Glutamatergic neuron (in vitro differentiated cells): Measurements from ENCODE around the gene PLOD3. TPM values are rescaled to one million over a fixed set of nuclear protein-coding genes. Genes with fewer than 3 reads are reported as not detected.

Source experiments
- DNase-seq: peaks from one replicate; pipeline ENCODE4 v3.0.0; 2022
- H3K27ac Mint-ChIP-seq: one replicate; pipeline ENCODE4 v1.8.0; 2020; ENCODE audit warnings: mild to moderate bottlenecking, mixed read lengths, inconsistent platforms; ENCODE audit not compliant: unreplicated experiment
- H3K27me3 Mint-ChIP-seq: one replicate; pipeline ENCODE4 v1.8.0; 2020; ENCODE audit warnings: mild to moderate bottlenecking, moderate library complexity, mixed read lengths, inconsistent platforms; ENCODE audit not compliant: unreplicated experiment
- H3K36me3 Mint-ChIP-seq: one replicate; pipeline ENCODE4 v1.8.0; 2020; ENCODE audit warnings: mild to moderate bottlenecking, mixed read lengths, inconsistent platforms; ENCODE audit not compliant: unreplicated experiment
- H3K4me1 Mint-ChIP-seq: one replicate; pipeline ENCODE4 v1.8.0; 2020; ENCODE audit warnings: mild to moderate bottlenecking, low read depth, mixed read lengths, inconsistent platforms; ENCODE audit not compliant: unreplicated experiment
- H3K4me3 Mint-ChIP-seq: one replicate; pipeline ENCODE4 v1.8.0; 2020; ENCODE audit warnings: mild to moderate bottlenecking, mixed read lengths, inconsistent platforms; ENCODE audit not compliant: unreplicated experiment
- H3K9me3 Mint-ChIP-seq: one replicate; pipeline ENCODE4 v1.8.0; 2020; ENCODE audit warnings: mild to moderate bottlenecking, moderate library complexity, mixed read lengths, inconsistent platforms; ENCODE audit not compliant: unreplicated experiment
- CTCF ChIP-seq: fragments of 200-600 bp; sonication (generic); IDR thresholded peaks from one replicate; pipeline ENCODE4 v1.5.0; 2021; ENCODE audit not compliant: partially characterized antibody, unreplicated experiment
- total RNA-seq: library from RNA; stranded (reverse); fragmentation: NEBNext Ultra II Directional; extraction: Animal tissue kit (Norgen Biotek cat#: 25700); gene quantifications from one replicate; pipeline ENCODE4 v1.2.1, GENCODE V29; 2021; ENCODE audit not compliant: unreplicated experiment

Gene PLOD3
- total RNA-seq, 1 donor from 2014 or later = 47.1 TPM

- Mint-ChIP-seq H3K9me3 (peaks cover 1% of the 10 kb centered on the region), H3K4me1 (no peaks in the 10 kb centered on the region), H3K27ac (no peak overlapping the region), H3K36me3 (no peaks in the 10 kb centered on the region), H3K4me3 (no peak overlapping the region), H3K27me3 (peaks cover 5% of the 10 kb centered on the region)
- TF ChIP-seq CTCF = no peak
- no peak for DNase-seq
These were observed 21.5 kb downstream of the PLOD3 start for GRCh38 chr7:101195884-101196283.

- Mint-ChIP-seq H3K27ac (no peak overlapping the region), H3K27me3 (peaks cover 2% of the 10 kb centered on the region), H3K9me3 (peaks cover 2% of the 10 kb centered on the region), H3K4me3 (no peak overlapping the region), H3K36me3 (no peaks in the 10 kb centered on the region), H3K4me1 (no peaks in the 10 kb centered on the region)
- no peak for TF ChIP-seq CTCF
- DNase-seq = no peak
These were observed 28.3 kb downstream of the PLOD3 start for GRCh38 chr7:101189109-101189508.

- no peak overlapping the region for H3K27ac Mint-ChIP-seq
- H3K9me3 Mint-ChIP-seq = peaks cover 5% of the 10 kb centered on the region
- H3K36me3 Mint-ChIP-seq = no peaks in the 10 kb centered on the region
- H3K4me3 Mint-ChIP-seq = no peak overlapping the region
- TF ChIP-seq CTCF = no peak
- no peak for DNase-seq
- H3K27me3 Mint-ChIP-seq = peaks cover 2% of the 10 kb centered on the region
- no peaks in the 10 kb centered on the region for H3K4me1 Mint-ChIP-seq
These were observed 30.4 kb downstream of the PLOD3 start for GRCh38 chr7:101186844-101187428.

GRCh38 chr7:101186194-101186593 lies 31.2 kb downstream of the PLOD3 start:
- no peak for TF ChIP-seq CTCF
- Mint-ChIP-seq H3K27me3 (peaks cover 2% of the 10 kb centered on the region), H3K36me3 (no peaks in the 10 kb centered on the region), H3K9me3 (peaks cover 5% of the 10 kb centered on the region), H3K27ac (no peak overlapping the region), H3K4me1 (no peaks in the 10 kb centered on the region), H3K4me3 (no peak overlapping the region)
- no peak for DNase-seq

- Mint-ChIP-seq H3K27ac (no peak overlapping the region), H3K4me3 (no peak overlapping the region)
These were observed 32.0 kb downstream of the PLOD3 start for GRCh38 chr7:101185258-101185839.

More at GRCh38 chr7:101185258-101185839, 32.0 kb downstream of the PLOD3 start:
- Mint-ChIP-seq H3K36me3 (no peaks in the 10 kb centered on the region), H3K9me3 (peaks cover 5% of the 10 kb centered on the region), H3K27me3 (peaks cover 2% of the 10 kb centered on the region), H3K4me1 (no peaks in the 10 kb centered on the region)
- DNase-seq = no peak
- TF ChIP-seq CTCF = no peak
